ENCODE data around the gene EGFR.

Gene EGFR

DNA sequence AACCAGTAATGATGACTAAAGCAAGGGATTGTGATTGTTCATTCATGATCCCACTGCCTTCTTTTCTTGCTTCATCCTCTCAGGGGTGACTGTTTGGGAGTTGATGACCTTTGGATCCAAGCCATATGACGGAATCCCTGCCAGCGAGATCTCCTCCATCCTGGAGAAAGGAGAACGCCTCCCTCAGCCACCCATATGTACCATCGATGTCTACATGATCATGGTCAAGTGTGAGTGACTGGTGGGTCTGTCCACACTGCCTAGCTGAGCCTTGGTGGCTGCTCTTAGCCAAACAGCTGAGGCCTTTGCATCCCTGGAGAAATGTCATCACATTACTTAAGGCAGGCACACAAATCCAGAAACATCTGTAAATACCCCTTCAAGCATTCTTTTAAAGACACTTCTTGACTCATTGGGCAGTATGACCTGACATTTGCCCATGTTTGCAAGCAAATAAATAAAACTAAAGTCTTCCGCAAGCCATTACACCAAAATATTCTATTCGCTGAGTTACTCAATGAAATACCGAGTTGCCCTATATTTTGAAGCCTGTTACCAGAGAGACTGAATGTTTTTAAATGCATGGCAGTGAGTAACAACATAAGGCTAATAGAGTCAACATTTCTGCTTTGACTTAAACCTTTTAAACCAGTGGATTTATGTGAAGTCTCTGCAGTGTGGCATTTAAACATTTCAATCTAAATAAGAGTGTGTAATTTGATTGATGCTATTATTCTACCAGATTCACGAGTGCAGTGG lies 180.0 kb downstream of the EGFR start:
- DNase-seq = no peak

DNA sequence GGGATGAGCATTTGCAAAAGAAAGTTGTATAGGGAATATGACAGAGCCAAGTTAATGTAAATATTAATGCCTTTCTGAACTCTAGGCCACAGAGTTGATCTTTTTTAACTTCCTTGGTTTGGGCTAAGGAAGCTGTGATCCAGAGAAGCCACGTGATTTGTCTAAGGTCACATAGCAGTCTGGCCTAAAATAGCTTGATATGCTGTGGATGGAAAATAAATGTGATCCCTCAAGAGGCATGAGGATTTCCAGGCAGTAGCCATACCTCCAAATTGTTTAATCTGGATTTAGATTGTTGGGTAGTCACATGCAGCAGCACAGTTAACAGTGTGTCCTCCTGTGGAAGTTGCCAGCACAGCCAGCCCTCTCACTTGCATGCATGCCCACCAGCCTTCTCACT lies 180.6 kb downstream of the EGFR start:
- DNase-seq = no peak

- DNase-seq = no peak
Observed at GRCh38 chr7:55200441-55200840, 181.6 kb downstream of the EGFR start.

DNA sequence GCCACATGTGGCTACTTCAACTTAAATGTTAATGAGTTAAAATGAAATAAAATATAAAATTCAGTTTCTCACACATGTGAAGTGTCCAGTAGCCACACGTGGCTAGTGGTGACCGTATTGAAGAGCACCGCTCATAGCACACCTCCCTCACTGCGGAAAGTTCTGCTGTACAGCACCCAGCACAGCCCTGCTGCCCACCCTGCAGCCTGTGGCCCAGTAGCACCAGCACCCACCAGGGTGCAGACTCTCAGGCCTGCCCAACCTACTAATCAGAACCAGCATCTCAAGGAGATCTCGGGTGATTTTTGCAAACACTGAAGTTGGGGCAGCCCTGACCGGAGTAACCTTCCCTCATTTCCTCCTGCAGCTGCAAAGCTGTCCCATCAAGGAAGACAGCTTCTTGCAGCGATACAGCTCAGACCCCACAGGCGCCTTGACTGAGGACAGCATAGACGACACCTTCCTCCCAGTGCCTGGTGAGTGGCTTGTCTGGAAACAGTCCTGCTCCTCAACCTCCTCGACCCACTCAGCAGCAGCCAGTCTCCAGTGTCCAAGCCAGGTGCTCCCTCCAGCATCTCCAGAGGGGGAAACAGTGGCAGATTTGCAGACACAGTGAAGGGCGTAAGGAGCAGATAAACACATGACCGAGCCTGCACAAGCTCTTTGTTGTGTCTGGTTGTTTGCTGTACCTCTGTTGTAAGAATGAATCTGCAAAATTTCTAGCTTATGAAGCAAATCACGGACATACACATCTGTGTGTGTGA lies 183.5 kb downstream of the EGFR start:
- no peak for DNase-seq

DNA sequence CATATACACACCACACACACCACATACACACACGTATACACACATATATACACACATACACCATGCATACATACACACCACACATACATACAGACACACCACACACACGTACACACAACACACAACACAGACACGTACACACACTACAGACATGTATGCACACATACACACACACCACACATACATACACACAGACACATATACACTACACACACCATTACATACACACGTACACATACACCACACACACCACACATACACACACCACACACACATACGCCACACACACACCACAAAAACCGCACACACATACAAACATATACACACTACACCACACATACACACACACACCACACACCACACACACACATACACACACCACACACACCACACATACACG lies 184.5 kb downstream of the EGFR start:
- no peak for DNase-seq

DNA sequence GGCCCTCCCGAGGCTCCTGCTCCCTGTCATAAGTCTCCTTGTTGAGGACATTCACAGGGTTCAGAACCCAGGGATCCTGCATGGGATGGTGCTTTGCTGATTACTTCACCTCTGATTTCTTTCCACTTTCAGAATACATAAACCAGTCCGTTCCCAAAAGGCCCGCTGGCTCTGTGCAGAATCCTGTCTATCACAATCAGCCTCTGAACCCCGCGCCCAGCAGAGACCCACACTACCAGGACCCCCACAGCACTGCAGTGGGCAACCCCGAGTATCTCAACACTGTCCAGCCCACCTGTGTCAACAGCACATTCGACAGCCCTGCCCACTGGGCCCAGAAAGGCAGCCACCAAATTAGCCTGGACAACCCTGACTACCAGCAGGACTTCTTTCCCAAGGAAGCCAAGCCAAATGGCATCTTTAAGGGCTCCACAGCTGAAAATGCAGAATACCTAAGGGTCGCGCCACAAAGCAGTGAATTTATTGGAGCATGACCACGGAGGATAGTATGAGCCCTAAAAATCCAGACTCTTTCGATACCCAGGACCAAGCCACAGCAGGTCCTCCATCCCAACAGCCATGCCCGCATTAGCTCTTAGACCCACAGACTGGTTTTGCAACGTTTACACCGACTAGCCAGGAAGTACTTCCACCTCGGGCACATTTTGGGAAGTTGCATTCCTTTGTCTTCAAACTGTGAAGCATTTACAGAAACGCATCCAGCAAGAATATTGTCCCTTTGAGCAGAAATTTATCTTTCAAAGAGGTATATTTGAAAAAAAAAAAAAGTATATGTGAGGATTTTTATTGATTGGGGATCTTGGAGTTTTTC lies 186.5 kb downstream of the EGFR start:
- no peak for DNase-seq

DNA sequence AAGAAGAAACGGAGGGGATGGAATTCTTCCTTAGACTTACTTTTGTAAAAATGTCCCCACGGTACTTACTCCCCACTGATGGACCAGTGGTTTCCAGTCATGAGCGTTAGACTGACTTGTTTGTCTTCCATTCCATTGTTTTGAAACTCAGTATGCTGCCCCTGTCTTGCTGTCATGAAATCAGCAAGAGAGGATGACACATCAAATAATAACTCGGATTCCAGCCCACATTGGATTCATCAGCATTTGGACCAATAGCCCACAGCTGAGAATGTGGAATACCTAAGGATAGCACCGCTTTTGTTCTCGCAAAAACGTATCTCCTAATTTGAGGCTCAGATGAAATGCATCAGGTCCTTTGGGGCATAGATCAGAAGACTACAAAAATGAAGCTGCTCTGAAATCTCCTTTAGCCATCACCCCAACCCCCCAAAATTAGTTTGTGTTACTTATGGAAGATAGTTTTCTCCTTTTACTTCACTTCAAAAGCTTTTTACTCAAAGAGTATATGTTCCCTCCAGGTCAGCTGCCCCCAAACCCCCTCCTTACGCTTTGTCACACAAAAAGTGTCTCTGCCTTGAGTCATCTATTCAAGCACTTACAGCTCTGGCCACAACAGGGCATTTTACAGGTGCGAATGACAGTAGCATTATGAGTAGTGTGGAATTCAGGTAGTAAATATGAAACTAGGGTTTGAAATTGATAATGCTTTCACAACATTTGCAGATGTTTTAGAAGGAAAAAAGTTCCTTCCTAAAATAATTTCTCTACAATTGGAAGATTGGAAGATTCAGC lies 187.6 kb downstream of the EGFR start:
- DNase-seq = no peak

GRCh38 chr7:55207436-55208125 lies 188.8 kb downstream of the EGFR start:
- no peak for DNase-seq

GRCh38 chr7:55209366-55209765 lies 190.5 kb downstream of the EGFR start:
- no peak for DNase-seq

- DNase-seq = no peak
Observed at GRCh38 chr7:55210176-55210575, 191.4 kb downstream of the EGFR start.

DNA sequence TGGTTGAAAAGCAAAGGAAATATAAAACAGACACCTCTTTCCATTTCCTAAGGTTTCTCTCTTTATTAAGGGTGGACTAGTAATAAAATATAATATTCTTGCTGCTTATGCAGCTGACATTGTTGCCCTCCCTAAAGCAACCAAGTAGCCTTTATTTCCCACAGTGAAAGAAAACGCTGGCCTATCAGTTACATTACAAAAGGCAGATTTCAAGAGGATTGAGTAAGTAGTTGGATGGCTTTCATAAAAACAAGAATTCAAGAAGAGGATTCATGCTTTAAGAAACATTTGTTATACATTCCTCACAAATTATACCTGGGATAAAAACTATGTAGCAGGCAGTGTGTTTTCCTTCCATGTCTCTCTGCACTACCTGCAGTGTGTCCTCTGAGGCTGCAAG lies 191.9 kb downstream of the EGFR start:
- no peak for DNase-seq

DNA sequence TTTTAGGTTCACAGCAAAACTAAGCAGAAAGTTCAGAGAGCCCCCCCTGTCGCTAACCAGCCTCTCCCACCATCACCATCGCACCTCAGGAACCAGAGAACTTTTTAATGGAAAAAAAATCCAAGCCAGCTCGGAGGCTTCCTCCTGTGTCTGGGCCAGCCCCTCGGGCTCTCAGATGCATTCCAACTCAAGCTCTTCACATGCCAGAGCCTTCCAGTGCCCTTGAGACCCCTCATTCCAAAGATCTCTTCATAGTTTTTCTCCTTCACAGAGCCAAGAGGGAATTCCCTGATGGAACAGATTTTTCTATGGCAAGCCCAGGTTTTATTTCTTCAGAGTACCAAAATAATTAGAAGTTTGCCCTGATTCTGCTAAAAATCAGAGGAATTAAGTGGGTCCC lies 192.9 kb downstream of the EGFR start:
- no peak for DNase-seq

DNA sequence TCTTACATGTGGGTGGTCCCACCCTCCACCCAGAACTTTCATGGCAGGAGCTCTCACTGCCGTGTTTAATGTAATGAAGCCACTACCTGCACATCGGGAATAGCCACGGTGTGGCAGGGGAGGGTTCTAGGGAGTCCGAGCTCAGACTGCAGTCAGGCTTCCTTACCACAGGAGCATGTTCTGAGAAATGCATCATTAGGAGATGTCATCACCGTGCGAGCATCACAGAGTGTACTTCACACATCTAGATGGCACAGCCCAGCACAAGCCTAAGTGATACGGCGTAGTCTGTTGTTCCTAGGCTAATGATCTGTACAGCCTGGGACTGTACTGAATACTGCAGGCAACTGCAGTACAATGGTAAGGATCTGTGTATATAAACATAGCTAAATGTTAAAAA lies 193.4 kb downstream of the EGFR start:
- no peak for DNase-seq

- DNase-seq = no peak
Observed at GRCh38 chr7:55212838-55213237, 194.0 kb downstream of the EGFR start.

DNA sequence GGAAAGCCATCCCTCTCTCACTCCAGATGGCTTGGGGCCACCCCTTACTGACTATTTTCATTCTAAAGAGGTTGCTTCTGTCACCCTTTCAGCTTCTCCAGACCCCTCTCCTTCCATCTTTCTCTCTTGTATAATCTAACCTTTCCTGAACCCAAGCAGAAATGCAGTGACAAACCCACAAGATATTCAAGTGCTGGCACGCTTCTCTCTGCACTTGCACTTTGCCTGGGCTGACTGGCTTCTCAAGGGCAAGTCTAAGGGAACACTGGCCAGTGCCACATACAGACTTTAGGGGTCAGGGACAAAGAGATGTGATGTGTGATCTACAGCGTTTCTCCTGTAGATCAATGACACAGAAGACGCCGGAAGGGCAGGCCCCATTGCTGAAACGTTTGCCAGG lies 195.9 kb downstream of the EGFR start:
- DNase-seq = no peak

DNA sequence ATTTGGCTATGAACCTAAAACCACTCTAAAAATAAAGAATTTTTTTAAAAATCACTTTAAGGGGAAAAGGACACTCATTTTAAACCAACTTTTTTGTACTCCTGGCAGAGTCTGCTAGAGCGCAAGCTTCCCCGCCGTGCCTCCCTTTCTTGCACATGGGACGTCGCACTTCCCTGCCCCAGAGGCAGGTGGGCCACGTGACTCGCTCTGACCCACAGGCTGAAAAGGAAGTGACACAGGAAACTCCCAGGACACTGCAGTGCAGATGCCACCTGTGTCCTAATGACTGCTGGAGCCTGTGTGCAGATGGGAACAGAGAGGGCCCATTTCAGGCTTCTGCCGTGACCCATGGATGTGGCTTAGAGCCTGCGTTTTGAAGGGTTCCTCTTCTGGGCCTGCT lies 204.2 kb downstream of the EGFR start:
- no peak for DNase-seq

DNA sequence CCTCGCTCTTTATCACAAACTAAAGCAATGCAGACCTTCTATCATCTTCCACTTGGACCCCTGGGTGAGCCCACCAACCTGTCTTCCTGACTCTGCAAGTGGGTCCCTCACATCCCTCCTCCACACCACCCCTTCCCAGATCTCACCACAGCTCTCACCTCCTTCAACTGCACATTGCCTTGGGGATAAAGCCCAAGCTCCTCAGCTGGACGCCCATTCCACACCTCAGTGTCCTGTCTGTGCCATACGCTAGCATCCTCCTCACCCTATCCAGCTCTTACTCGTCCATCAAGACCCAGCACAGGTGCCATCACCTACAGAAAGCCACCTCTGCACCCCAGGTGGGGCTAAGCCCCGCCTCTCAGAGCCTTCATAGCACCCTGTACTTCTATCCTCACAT lies 205.3 kb downstream of the EGFR start:
- DNase-seq = no peak

- no peak for DNase-seq
Observed at GRCh38 chr7:55224810-55225209, 206.0 kb downstream of the EGFR start.

- no peak for DNase-seq
Observed at GRCh38 chr7:55230014-55230413, 211.2 kb downstream of the EGFR start.

DNA sequence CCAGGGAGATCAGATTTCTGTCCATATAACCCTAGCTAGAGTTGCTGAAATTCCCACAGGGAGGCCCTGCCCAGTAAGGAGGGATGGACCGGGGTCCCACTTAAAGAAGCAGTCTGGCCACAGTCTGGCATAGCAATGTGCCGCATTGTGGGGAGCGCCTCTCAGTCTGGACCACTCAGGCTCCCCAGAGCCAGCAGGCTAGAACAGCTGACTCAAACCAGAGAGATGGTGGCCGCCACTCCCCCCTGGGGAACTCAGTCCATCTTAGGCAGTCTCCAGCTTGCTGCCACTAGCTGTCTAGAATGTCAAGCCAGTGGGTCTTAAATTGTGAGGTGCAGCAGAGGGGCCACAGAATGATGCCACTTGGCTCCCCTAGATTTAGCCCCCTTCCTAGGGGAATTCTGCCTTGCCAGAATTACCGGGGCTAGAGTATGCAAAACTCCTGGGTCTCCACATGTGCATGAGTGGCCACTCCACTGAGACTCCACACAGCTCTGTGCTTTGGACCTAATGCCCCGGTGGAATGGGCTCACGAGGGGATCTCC lies 213.0 kb downstream of the EGFR start:
- DNase-seq = no peak

DNA sequence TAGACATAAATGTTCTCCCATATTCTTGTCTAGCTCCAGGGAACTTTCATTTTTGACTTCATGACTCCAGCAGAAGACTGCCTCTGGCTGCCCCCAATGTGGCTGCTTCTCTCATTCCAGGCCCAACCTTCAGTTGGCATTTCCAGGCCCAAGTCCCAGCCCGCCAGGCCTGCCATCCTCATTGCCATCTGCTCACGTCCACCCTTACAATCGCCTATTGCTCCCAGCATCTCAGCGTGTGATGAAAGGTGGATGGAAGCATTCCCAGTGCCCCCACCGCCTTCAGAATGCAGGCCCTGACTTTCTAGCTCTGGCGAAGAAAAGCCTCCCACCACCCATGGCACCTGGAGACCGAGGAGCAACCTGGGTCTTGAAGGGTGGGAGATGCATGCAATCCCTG lies 214.2 kb downstream of the EGFR start:
- DNase-seq = no peak

DNA sequence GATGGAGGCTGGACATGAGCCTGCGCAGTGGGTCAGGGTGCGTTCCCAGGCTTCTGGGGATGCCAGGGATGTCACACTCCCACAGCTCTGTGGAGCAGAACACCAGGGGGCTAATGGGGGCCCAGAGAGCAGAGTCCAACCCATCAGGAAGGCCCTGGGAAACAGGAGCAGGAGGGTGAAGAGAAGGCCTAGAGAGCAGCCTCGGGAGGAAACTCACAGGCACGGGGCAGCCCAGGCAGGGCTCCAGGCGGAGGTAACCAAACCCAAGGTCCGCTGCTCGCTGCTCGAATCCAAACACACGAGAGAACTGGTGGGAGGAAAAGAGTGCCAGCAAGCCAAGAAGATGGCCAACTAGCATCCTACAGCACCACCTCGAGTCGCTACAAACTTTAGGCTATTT lies 215.6 kb downstream of the EGFR start:
- no peak for DNase-seq
